ENCODE measurements around the gene EGFLAM. TPM values are rescaled to one million over a fixed set of nuclear protein-coding genes. Genes with fewer than 3 reads are reported as not detected.

EGFLAM gene
- total RNA-seq, 1 experiment from 2014 or later = 0.33 TPM

- Mint-ChIP-seq H3K27ac (no peak overlapping the region), H3K9me3 (peaks cover 7 to 9% of the 10 kb centered on the region in 2 experiments; a peak in 4 of 5 replicates), H3K36me3 (ENCODE audit: insufficient read depth in 1 of 3, low read depth in 3 of 3) (peaks cover 0 to 7% (median 4%) of the 10 kb centered on the region in 3 experiments; a peak in 3 of 7 replicates), H3K4me1 (no peaks in the 10 kb centered on the region), H3K27me3 (ENCODE audit: low read depth) (peaks cover 4% of the 10 kb centered on the region), H3K4me3 (no peak overlapping the region)
- H2BK120ac ChIP-seq (ENCODE audit: low read depth, low read length, poor library complexity, severe bottlenecking) = no peak overlapping the region
- H2BK12ac ChIP-seq (ENCODE audit: insufficient read length, low read depth, low read length) = no peak overlapping the region
- H3T11ph ChIP-seq (ENCODE audit: low read length) = no peak overlapping the region
- H3K14ac ChIP-seq (ENCODE audit: insufficient read depth, low read length) = no peak overlapping the region
- no peaks in the 10 kb centered on the region for H3K23me2 ChIP-seq (ENCODE audit: insufficient read length, low read depth, low read length, poor library complexity, severe bottlenecking)
- H3K27ac ChIP-seq (ENCODE audit: insufficient read length, low read depth, low read length) = no peak overlapping the region
- H3K4me2 ChIP-seq (ENCODE audit: insufficient read depth, insufficient read length, low read length) = no peak overlapping the region
- no peaks in the 10 kb centered on the region for H3K79me1 ChIP-seq (ENCODE audit: insufficient read depth, low read depth, low read length, poor library complexity, severe bottlenecking)
- no peak overlapping the region for H3K23ac ChIP-seq (ENCODE audit: insufficient read length, low read depth, low read length)
- H4K91ac ChIP-seq (ENCODE audit: insufficient read length, low read depth, low read length) = no peak overlapping the region
- H3K79me2 ChIP-seq (ENCODE audit: insufficient read depth, low read length) = no peaks in the 10 kb centered on the region
- H3K56ac ChIP-seq (ENCODE audit: insufficient read length, low read depth, low read length) = no peak overlapping the region
- no peak overlapping the region for H4K5ac ChIP-seq (ENCODE audit: insufficient read length, low read depth, low read length)
- no peaks in the 10 kb centered on the region for H3K27me3 ChIP-seq (ENCODE audit: insufficient read depth, low read length)
- WGBS (ENCODE audit: extremely low coverage, insufficient read length, low lambda C conversion rate) = no CpG with 5 or more reads among the region's 1 CpG
- no peak for DNase-seq
- no peak overlapping the region for H2AFZ ChIP-seq (ENCODE audit: low read length)
- no peaks in the 10 kb centered on the region for H4K20me1 ChIP-seq (ENCODE audit: control insufficient read depth, insufficient read depth, insufficient read length)
- H4K8ac ChIP-seq (replicated peaks; ENCODE audit: insufficient read length, low read depth, low read length) = no peak overlapping the region
- no peak overlapping the region for H3K18ac ChIP-seq (ENCODE audit: insufficient read length, low read depth, low read length)
- H3K9ac ChIP-seq (ENCODE audit: extremely low read depth, insufficient read length, low read length) = no peak overlapping the region
- H2BK5ac ChIP-seq (ENCODE audit: insufficient read length, low read length) = no peak overlapping the region
- no peak for TF ChIP-seq CTCF (conservative IDR thresholded peaks at IDR 0.05)
- no peak overlapping the region for H2BK20ac ChIP-seq (ENCODE audit: low read depth, low read length, poor library complexity, severe bottlenecking)
- no peak overlapping the region for H2AK5ac ChIP-seq (ENCODE audit: insufficient read length, low read length)
- H3K4ac ChIP-seq (ENCODE audit: low read depth, low read length) = no peak overlapping the region
- no peaks in the 10 kb centered on the region for H3K4me1 ChIP-seq (ENCODE audit: insufficient read depth, low read length)
- H3K9me3 ChIP-seq (ENCODE audit: control insufficient read depth, low read depth, low read length) = no peaks in the 10 kb centered on the region
- H2BK15ac ChIP-seq (ENCODE audit: low read depth, low read length) = no peak overlapping the region
Observed at GRCh38 chr5:38240212-38240611, 18.1 kb upstream of the EGFLAM start.
